ENCODE data around the gene GPT2.

Gene GPT2

DNA sequence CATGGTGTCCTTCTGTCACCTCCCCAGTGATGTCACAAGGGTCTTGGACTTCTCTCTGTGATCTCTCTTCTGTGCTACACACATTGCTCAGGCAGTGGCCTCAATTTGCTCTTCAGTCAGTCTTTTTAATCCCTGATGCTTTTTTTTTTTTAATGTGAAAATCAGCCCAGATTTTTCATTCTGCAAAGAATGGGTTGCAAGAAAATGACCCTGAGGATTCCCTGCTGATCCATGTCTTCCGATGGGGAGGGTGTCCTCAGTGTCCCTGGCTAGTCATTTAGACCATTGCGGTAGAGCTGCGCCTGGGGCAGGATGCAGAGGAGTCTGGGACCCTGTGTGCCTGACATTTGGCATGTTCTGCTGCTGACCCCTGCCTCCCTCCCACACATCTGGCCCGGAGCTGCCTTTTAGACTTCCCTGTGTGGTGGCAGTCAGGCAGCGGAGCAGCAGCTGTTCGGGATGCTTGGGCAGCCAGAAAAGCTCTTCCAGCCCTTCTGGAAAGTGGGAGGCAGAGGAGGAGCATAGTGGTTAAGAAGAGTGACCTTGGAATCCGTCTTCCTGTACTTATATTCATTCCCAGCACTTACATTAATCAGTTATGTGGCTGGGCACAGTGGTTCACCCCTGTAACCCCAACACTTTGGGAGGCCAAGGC, 12.3 kb downstream of the GPT2 start:
- no peak for DNase-seq (ENCODE audit: low read depth, low spot score)

DNA sequence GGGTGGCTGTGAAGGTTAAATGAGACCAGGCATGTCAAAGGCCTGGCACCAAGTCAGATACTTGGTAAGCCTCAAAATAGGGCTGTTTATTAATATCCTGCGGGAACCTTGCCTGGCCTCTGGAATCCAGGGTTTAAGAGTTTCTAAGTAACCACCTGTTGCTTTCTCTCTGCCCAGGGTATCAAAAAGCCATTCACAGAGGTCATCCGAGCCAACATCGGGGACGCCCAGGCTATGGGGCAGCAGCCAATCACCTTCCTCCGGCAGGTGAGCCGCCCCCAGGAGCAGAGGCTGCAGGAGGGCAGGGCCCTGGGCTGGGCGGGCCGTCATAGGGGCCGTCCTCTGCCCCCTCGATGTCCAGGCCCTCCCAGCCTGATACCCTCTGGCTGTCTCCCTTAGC, 13.3 kb downstream of the GPT2 start:
- DNase-seq (ENCODE audit: low read depth, low spot score), result no peak

DNA sequence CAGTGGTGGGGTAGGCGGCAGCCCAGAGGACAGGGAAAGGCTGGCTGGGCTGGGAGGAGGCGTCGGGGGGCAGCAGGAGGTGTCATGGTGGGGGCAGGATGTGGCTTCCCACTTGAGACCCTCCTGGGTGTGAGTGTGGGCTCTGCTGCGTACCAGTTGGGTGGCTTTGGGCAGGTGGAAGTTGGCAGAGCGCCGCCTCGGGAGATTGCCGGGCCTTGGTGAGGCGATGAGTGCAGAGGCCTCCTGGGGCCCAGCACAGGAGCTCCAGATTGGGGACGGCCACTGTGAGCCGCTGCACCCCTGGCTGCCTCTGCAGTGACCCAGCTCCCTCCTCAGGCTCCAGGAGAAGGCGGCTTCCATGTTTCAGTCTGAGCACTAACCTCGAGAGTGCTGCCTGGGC, 13.8 kb downstream of the GPT2 start:
- no peak for DNase-seq (ENCODE audit: low read depth, low spot score)

DNA sequence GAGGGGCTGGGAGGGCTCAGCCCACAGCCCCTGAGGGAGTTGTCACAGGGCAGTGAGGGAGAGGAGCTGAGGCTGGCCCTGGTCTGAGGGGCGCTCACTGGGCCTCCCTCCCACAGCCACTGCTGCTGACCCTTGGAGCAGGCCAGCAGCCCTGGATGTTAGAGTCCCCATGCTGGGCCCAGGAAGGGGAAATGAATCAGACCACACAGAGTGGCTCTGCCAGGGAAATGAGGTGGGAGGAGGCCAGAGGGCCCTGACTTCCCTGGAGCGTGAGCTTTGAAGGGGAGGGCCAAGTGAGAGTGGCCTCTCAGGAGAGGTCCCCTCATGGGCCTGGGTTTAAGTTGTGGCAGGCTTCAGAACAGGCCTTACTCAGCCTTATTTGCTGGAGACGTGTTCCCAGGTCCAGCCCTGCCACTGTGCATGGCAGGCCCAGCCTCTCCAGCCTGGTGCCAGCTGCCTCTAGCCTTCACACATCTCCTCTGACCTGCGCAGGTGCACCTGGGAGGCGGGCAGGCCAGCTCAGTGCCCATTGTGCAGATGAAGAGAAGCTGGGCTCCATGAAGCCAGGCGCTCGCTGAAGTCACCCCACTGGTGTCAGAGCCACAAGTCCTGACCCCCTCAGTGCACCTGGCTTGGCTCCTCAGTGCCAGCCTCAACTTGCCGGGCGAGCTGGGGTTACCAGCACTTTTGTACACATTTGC, 15.4 kb downstream of the GPT2 start:
- DNase-seq (ENCODE audit: low read depth, low spot score), result no peak

DNA sequence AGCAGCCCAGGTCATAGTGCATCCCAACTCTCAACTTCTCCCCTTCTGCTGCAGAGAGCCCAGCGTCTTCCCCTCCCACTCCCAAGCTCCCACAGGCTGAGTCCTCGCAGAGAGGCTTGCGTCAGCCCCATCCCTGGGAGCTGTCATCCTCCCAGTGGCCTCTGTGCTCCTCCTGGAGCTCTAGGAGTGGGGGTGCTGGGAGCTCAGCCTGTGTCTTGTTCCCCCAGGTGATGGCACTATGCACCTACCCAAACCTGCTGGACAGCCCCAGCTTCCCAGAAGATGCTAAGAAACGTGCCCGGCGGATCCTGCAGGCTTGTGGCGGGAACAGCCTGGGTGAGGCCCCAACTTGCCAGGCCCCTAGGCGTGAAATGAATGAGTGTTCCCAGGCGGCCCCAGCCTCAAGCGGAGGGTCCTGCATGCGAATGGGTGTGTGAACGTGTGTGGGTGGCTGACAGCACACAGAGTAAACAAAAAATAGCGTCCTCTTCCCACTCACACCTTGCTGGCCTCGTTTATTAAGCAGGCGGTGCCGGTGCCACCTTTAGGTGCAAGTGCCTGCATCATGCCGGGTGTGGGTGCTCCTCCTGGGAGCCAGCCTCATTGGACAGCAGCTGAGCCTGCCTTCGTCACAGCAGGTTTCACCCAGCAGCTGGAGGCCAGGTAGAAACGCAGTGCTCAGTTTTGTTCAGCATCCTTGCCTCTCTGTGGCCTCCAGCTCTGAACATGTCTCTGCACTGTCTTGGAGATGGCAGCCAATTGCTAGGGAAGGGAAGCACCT, 16.5 kb downstream of the GPT2 start:
- DNase-seq (ENCODE audit: low read depth, low spot score), result no peak

DNA sequence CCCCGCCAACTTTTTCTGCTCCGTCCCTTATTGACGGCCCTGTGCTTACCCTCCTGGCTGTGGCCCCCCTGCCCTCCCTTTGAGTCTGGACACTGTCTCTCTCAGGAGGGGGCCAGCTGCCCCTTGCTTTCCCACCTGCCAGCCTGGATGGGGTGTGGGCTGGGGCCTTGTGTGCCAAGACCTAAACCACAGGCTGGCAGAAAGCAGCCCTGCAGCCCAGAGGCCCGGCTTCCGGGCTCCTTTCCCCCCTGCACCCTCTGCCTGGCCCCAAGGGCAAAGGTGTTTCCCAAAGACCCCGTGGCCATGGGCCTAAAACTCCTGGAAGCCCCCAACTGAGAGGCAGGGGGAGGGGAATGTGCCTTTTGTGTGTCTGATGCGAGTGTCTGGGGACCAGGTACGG, 17.5 kb downstream of the GPT2 start:
- DNase-seq (ENCODE audit: low read depth, low spot score), result no peak

DNA sequence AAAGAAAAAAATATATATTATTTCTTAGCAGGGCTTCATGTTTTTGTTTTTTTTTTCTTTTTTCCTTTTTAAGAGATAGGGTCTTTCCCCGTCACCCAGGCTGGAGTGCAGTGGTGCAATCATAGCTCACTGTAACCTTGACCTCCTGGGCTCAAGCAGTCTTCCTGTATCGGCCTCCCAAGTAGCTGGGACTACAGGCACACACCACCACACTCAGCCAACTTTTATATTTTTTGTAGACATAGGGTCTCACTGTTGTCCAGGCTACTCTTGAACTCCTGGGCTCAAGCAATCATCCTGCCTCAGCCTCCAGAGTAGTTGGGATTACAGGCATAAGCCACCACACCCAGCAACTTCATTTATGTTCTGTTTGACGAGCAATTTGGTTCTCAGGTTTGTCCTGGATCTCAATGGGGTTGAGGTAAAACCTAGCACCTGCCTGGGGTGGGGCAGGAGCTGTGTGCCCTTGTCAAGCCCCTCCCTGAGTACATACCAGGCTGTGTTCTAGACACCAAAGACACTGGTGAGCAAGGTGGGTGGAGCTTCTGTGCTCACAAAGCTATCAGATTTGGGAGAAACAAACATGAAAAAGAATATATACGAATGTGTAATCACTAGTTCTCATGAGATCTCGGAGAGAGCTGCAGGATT, 19.2 kb downstream of the GPT2 start:
- no peak for DNase-seq (ENCODE audit: low read depth, low spot score)

DNA sequence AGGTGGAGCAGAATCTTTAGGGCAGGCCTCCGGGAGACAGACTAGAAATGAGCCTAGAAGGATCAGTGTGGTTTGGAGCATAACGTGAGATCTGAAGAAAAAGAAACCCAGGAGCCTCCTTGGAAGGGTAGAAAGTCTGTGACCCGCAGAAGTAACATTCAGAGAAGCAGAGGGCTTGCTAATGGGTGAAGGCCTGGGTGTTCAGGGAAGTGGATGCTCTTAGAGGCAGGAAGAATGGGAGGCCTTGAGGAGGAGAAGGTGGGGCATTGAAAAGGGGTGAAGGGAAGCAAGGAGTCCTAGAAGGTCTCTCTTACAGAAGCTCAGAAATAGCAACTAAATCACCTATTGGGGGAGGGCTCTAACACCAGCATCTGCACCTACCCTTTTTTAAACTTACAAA, 20.3 kb downstream of the GPT2 start:
- no peak for DNase-seq (ENCODE audit: low read depth, low spot score)

DNA sequence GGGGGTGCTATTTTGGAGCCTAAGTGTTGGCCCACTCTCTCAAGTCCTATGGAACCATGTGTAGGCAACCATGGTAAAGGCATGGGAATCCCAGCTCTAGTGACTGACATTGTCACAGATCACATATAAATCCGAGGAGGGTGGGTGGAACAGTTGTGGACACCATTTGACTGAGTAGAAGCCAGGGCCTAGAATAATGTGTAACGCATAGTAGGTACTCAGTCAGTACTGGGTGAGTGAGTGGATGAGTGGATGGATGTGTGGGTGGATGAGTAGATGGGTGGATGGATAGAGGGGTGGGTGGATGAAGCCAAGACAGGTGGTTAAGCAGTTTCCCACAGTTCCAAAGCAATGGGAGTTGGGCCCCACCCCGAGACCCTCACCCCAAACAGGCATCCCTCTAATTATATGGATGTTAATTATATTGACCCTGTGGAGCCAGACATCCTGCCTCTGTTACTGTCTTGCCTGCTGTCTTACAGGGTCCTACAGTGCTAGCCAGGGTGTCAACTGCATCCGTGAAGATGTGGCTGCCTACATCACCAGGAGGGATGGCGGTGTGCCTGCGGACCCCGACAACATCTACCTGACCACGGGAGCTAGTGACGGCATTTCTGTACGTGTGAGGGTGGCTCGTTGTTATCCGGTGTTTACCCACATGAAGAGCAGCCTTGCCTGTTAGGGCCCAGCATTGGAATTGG, 22.3 kb downstream of the GPT2 start:
- no peak for DNase-seq (ENCODE audit: low read depth, low spot score)

DNA sequence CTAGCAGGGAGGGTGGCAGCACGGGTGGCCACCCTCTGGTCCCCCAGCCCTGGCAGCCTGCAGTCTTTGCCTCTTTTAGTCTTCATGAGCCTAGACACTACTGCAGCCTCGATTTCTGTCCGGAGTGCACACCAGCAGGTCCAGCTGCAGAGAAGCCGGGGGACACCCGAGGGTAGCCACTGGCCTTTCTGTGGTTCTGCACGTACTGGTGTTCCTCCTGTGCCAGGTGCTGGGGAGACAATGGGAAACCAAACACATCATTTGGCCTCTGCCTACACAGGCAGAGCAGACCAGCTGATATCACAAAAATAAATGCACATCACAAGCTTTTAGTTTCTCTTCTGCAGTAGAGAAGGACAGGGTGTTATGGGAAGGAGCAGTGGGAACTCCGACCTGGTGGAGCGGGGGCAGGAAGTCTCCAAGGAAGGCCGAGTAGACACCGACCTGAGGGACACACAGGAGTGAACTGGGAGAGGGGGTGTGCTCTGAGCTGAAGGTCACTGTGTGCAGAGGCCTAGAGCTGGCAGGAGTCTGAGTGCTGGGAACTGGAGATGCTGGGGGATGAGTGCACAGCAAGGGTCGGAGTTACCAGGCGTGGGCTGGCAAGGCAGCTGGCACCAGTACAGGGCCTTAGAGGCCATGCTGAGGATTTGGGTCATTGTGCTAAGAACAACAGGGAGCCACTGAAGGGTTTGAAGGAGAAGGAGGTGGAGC, 23.1 kb downstream of the GPT2 start:
- DNase-seq (ENCODE audit: low read depth, low spot score), result no peak

DNA sequence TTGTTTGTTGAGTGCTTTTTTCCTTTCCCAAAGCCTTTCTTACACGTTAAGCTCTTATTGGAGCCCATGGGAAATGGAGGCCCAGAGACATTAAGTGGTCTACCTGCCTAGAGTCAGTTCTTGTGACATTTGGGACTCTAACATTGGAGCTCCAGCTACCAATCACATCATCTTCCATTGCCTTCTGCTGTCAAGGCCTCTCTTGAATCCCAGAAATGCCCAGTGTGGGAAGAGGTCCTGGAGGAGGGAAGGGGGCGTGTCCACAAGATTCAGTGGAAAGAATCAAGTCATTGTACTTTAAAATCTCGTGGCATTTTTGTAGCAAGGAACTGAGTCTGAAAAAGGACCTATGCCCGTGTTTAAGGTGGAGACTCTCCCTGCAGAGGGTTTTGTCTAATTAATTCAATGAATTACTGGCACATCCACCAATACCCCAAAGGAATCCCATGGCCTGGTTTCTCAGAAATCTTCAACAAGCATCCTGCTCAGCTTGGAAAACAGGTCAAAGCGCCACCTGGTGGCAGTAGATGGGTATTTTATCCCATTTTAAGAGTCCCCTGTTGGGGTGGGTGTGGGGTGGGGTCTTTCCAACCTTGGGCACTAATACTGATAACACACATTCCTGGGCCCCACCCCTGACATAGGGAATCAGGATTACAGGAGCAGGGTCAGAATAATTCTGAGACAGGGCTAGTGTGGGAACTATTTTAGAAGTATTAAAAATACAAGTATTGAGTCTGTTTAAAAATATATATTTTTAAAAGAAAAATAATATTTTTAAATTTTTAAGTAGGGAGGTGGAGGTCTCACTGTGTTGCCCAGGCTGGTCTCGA, 24.6 kb downstream of the GPT2 start:
- peak; percentile 19 for DNase-seq (ENCODE audit: low read depth, low spot score)

DNA sequence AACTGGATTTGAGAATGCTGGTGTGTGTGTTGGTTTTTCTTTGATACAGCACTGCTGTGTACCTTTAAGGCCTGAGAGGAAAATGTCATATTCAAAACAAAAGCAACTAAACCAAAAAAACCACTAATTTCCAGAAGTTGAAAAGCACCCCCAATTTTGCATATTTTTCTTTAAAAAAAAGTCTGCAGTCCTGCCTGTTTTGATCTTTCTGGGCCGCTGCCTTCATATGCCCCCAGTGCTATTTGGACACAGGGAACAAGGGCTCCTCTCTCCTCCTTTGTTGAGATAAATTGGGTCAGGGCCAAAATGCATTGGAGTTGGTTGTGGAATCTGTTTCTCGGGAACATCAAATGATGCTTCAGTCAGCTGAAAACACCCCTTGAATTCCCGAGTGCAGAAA, 26.9 kb downstream of the GPT2 start:
- no peak for DNase-seq (ENCODE audit: low read depth, low spot score)

DNA sequence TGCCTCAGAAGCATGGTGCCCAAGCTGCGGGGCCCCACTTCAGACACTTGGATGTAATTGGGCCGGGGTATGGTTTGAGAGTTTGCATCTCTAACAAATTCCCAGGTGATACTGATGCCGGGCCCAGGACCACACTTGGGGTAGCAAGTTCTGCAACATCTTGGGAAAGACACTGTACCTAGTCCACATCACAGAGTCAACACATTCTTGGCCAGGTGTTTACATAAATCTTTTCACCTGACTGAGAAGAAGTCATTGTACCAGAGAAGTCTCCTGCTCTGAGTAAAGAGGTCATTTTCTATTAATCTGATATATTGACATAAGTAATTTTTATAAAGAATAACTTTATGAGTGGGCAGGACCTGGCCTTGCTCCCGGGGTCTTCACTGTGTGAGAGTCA, 27.5 kb downstream of the GPT2 start:
- DNase-seq (ENCODE audit: low read depth, low spot score), result no peak

DNA sequence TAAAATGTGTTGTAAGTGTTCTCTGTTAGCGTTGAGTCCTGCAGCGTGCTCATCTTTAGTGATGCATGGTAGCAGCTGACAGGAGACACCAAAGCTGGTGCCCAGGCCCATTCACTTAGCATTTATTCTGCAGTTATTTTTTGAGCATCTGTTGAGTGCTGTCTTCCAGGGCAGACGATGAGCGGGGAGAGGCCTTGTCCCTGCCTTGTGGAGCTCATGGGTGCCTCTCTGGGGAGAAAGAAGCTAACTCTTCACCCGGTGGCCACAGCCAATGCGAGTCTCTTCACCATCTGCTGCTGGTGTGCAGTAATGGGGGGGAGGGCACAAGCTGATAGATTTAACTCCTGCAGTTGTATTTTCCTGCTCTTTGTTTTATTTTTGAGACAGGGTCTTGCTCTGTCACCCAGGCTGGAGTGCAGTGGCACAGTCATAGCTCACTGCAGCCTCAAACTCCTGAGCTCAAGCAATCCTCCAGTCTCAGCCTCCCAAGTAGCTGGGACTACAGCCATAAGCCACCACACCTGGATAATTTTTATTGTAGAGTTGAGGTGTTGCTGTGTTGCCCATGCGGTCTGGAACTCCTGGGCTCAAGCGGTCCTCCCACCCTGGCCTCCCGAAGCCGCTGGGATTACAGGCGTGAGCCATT, 30.5 kb downstream of the GPT2 start:
- DNase-seq (ENCODE audit: low read depth, low spot score), result no peak

DNA sequence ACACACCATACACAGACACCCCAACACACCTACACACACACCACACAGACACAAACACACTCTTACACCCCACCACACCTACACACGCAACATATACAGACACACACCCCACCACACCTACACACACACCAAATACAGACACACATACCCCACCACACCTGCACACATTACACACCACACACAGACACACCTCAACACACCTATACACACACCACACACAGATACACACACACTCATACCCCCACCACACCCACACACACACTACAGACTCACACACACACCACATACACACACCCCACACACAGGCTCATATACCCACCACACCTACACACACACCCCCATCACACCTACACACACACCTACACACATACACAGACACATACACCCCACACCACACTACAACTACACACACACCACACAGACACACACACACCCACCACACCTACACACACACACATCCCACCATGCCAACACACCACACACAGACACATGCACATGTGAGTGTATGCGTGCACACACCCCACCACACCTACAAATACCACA, 31.4 kb downstream of the GPT2 start:
- no peak for DNase-seq (ENCODE audit: low read depth, low spot score)

DNA sequence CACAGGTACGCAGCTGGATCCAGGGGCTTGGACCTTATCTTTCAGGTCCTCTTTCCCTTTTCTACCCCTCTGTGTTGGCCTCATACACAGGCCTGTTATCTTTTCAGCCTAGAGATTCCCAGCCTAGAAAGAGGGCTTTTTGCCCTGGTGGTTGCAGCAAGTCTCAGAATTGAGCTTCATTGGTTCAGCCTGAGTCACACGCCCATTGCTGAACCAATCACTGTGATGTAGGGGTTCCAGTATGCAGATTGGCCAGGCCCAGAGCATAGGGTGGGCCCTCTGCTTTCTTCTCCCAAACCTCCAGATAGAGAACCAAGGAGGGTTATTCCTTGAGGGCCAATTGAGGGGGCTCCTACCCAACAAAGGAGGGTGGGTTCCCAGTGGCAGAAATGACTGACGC, 32.8 kb downstream of the GPT2 start:
- DNase-seq (ENCODE audit: low read depth, low spot score), result no peak

DNA sequence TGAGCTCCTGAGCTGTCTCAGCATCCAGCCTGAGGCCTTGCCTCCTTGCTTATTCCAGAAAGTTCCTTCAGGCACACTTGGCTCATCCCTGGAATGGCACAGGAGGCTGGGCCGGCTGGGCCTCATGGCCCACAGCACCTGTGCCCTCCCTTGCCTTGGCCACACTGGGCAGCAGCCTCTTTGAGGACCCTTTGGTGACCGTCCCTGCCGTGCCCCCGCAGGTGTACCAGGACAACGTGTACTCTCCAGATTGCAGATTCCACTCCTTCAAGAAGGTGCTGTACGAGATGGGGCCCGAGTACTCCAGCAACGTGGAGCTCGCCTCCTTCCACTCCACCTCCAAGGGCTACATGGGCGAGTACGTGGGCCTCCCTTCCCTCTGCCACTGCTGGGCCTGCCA, 34.2 kb downstream of the GPT2 start:
- no peak for DNase-seq (ENCODE audit: low read depth, low spot score)

DNA sequence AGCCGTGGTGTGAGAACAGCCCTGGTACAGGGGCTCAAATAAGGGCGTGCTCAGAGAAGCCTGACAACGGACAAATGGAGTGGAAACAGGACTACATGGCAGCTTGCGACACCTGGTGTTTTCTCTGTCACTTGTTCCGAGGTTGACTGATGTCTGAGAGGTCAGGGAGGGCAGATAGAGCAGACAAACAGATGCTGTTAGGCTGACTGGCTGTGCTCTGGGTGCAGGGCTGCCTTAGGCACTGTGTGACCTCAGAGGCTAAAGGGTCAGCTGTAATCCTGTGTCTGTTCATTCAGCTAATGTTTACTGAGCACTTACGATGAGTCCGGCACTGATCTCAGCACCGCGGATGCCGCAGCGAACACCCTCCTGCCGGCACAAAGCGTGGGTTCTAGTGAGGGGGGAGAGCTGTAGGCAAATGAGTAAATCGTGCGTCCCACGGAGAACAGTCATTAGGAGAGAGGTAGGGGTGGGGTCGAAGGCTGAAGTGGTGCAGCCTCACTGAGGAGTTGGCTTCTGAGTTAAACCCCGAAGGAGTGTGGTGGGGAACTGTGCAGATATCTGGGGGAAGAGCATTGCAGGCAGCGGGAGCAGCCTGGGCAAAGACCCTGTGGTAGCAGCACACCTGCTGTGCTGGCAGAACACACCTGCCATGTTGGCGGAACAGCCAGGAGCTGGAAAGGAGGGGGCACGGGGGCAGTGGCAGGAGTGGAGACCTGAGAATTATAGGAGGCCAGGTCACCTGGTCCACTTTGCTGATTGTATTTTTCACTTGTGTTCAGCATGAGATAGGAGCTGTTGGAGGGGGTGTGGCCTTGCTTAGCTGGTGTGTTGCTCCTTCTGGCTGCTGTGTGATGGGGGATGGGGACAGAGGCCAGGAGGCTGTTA, 35.0 kb downstream of the GPT2 start:
- DNase-seq (ENCODE audit: low read depth, low spot score), result no peak
